Gastroesophageal sphincter (tissue), 3 donors: ENCODE data around the gene HEATR3.

ENCODE experiments used
- EP300 ChIP-seq: sonication (generic); formaldehyde crosslinking; IDR thresholded peaks from one replicate; pipeline ENCODE4 v1.6.1; 2017; ENCODE audit warnings: antibody characterized with exemption, mild to moderate bottlenecking
- POLR2A ChIP-seq, 2 donors: fragments of 450-650 bp; IDR thresholded peaks; one replicate each; pipeline ENCODE4 v1.6.1; 2017; ENCODE audit warnings: antibody characterized with exemption in 2 of 2, mild to moderate bottlenecking in 2 of 2, moderate library complexity in 1 of 2
- TF ChIP-seq, protein P1 (sequence below), 4 experiments: fragments of 200-600 bp in 2 of 4; fragments of 450-650 bp in 2 of 4; sonication (generic) in 1 of 4; IDR thresholded peaks; one replicate each; pipeline ENCODE4 v1.5.1; 2017 to 2019; ENCODE audit warnings: antibody characterized with exemption in 4 of 4, mild to moderate bottlenecking in 2 of 4, moderate library complexity in 2 of 4

DNA sequence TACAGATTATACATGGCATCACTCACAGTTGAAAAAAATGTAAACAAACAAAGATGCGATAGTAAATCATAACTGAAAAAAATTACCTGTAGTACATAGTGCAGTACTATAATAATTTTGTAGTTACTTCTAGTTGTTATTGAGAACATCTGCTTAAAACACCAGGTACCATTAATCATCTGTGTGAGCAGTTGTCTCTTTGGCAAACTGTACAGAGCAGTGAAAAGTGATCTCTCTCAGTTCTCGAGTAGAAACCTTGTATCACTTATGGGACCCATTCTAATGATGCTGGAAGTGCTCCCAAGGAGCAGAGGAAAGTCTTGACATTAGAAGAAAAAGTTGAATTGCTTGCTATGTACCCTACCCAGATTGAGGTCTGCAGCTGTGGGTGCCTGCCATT lies 78.4 kb downstream of the HEATR3 start:
- TF ChIP-seq POLR2A (IDR thresholded peaks at IDR 0.05), result no peak
- TF ChIP-seq, protein P1, sequence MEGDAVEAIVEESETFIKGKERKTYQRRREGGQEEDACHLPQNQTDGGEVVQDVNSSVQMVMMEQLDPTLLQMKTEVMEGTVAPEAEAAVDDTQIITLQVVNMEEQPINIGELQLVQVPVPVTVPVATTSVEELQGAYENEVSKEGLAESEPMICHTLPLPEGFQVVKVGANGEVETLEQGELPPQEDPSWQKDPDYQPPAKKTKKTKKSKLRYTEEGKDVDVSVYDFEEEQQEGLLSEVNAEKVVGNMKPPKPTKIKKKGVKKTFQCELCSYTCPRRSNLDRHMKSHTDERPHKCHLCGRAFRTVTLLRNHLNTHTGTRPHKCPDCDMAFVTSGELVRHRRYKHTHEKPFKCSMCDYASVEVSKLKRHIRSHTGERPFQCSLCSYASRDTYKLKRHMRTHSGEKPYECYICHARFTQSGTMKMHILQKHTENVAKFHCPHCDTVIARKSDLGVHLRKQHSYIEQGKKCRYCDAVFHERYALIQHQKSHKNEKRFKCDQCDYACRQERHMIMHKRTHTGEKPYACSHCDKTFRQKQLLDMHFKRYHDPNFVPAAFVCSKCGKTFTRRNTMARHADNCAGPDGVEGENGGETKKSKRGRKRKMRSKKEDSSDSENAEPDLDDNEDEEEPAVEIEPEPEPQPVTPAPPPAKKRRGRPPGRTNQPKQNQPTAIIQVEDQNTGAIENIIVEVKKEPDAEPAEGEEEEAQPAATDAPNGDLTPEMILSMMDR (IDR thresholded peaks at IDR 0.05), result no peak
- no peak for TF ChIP-seq EP300
